Osteoblast (primary cell): ENCODE results near the gene TIGD3. TPM values are rescaled to one million over a fixed set of nuclear protein-coding genes. Genes with fewer than 3 reads are reported as not detected.

Source experiments
- DNase-seq: peaks from one replicate; pipeline ENCODE4 v3.0.0; 2011; ENCODE audit warnings: low spot score, mixed read lengths; ENCODE audit not compliant: insufficient read length; ENCODE audit errors: missing footprints
- H2AFZ ChIP-seq: 2 replicates; pipeline ENCODE4 v1.6.0; 2011; ENCODE audit warnings: mild to moderate bottlenecking, low read length
- H3K27ac ChIP-seq: 2 replicates; pipeline ENCODE4 v1.5.1; 2011; ENCODE audit warnings: mild to moderate bottlenecking, low read depth, low read length, moderate library complexity
- H3K27me3 ChIP-seq: 2 replicates; pipeline ENCODE4 v1.6.0; 2012; ENCODE audit warnings: mild to moderate bottlenecking, control low read depth, inconsistent platforms, low read length, moderate library complexity; ENCODE audit not compliant: insufficient read depth
- H3K36me3 ChIP-seq: 2 replicates; pipeline ENCODE4 v1.5.1; 2011; ENCODE audit warnings: mild to moderate bottlenecking, low read length, control low read depth, moderate library complexity; ENCODE audit not compliant: insufficient read depth
- H3K4me1 ChIP-seq: 2 replicates; pipeline ENCODE4 v1.5.1; 2011; ENCODE audit warnings: mild to moderate bottlenecking, low read length, control low read depth, moderate library complexity; ENCODE audit not compliant: insufficient read depth
- H3K4me2 ChIP-seq: 2 replicates; pipeline ENCODE4 v1.6.0; 2011; ENCODE audit warnings: mild to moderate bottlenecking, low read length; ENCODE audit not compliant: insufficient read depth
- H3K4me3 ChIP-seq: fragments of 200-600 bp; sonication (generic); 3 replicates; pipeline ENCODE4 v1.5.1; 2012; ENCODE audit warnings: mild to moderate bottlenecking, low read length, inconsistent platforms; ENCODE audit not compliant: insufficient read depth
- H3K79me2 ChIP-seq: 2 replicates; pipeline ENCODE4 v1.6.0; 2012; ENCODE audit warnings: mild to moderate bottlenecking, low read length, control low read depth, inconsistent platforms; ENCODE audit not compliant: insufficient read depth
- H3K9me3 ChIP-seq: 2 replicates; pipeline ENCODE4 v1.5.1; 2011; ENCODE audit warnings: low read depth, low read length, control low read depth
- H4K20me1 ChIP-seq: 2 replicates; pipeline ENCODE4 v1.6.0; 2012; ENCODE audit warnings: mild to moderate bottlenecking, low read length, control low read depth; ENCODE audit not compliant: insufficient read depth
- total RNA-seq: library from RNA; depleted of rRNA; stranded (reverse); fragments of >200 nt; gene quantifications from 2 replicates; pipeline ENCODE4 v1.2.3, GENCODE V29; 2012
- TF ChIP-seq, protein P1 (sequence below): IDR thresholded peaks from 2 replicates; pipeline ENCODE4 v1.5.1; 2011; ENCODE audit warnings: mild to moderate bottlenecking, low read depth, low read length, moderate library complexity; ENCODE audit errors: extremely low read depth

Gene TIGD3
- total RNA-seq, 1 donor, result not detected

DNA sequence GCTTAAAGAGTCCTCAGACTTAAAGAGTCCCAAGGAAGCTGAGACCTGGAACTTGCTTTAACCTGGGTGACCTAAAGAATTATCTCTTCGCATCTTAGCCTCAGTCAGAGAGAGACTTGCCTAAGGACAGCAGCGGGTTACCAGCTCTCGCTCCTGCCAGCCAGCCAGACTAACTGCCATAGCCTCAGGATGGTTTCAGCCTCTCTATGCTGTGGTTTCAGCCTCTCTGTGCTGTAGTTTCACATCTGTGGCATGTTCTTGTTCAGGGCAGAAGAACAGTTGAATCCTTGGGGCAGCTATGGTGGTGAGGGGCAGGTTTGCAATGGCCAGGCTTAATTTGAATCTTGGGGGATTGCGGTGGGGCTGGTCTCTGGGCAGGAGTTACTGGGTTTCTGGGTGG is 34.2 kb downstream of the TIGD3 start:
- Histone ChIP-seq H3K4me2 (peak overlapping the region; percentile 46), H2AFZ (no peak overlapping the region), H3K9me3 (no peaks in the 10 kb centered on the region), H3K27me3 (no peaks in the 10 kb centered on the region), H4K20me1 (peaks cover 12% of the 10 kb centered on the region), H3K4me3 (peak overlapping the region; percentile 19), H3K27ac (peak overlapping the region; percentile 21), H3K4me1 (peaks cover 36% of the 10 kb centered on the region), H3K36me3 (peaks cover 20% of the 10 kb centered on the region), H3K79me2 (peaks cover 81% of the 10 kb centered on the region)
- peak; percentile 79 for DNase-seq
- TF ChIP-seq, protein P1, sequence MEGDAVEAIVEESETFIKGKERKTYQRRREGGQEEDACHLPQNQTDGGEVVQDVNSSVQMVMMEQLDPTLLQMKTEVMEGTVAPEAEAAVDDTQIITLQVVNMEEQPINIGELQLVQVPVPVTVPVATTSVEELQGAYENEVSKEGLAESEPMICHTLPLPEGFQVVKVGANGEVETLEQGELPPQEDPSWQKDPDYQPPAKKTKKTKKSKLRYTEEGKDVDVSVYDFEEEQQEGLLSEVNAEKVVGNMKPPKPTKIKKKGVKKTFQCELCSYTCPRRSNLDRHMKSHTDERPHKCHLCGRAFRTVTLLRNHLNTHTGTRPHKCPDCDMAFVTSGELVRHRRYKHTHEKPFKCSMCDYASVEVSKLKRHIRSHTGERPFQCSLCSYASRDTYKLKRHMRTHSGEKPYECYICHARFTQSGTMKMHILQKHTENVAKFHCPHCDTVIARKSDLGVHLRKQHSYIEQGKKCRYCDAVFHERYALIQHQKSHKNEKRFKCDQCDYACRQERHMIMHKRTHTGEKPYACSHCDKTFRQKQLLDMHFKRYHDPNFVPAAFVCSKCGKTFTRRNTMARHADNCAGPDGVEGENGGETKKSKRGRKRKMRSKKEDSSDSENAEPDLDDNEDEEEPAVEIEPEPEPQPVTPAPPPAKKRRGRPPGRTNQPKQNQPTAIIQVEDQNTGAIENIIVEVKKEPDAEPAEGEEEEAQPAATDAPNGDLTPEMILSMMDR, result no peak

DNA sequence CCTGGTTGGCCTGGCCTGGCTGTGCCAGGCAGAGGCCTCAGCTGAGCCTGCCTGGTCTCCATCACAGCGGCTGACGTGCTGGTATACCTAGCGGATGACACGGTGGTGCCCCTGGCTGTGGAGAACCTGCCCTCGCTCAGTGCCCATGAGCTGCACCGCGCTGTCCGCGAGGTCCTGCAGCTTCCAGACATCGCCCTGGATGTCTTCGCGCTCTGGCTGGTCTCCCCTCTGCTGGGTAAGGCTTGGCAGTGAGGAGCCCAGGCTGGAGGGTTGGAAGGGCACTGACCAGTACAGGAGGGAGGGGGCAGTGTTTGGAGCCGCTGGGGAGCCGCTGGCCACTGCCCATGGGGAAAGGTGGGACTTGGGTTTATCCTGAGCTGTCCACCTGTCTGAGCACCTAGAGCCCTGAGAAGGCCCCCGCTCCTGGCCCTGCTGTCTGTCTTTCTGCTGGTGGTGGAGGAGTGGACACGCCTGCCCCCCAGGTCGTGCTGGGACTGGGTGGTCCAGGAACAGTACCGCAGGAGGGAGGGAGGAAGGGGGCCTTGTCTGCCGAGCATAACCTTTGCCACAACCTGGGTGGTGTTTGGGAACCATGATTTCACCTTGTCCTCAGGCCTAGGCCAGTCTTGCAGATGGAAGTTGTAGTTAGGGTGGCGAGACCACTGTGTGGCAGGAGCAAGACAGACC is 34.9 kb downstream of the TIGD3 start:
- Histone ChIP-seq H3K4me1 (peaks cover 36% of the 10 kb centered on the region), H3K4me2 (peak overlapping the region; percentile 60)

DNA sequence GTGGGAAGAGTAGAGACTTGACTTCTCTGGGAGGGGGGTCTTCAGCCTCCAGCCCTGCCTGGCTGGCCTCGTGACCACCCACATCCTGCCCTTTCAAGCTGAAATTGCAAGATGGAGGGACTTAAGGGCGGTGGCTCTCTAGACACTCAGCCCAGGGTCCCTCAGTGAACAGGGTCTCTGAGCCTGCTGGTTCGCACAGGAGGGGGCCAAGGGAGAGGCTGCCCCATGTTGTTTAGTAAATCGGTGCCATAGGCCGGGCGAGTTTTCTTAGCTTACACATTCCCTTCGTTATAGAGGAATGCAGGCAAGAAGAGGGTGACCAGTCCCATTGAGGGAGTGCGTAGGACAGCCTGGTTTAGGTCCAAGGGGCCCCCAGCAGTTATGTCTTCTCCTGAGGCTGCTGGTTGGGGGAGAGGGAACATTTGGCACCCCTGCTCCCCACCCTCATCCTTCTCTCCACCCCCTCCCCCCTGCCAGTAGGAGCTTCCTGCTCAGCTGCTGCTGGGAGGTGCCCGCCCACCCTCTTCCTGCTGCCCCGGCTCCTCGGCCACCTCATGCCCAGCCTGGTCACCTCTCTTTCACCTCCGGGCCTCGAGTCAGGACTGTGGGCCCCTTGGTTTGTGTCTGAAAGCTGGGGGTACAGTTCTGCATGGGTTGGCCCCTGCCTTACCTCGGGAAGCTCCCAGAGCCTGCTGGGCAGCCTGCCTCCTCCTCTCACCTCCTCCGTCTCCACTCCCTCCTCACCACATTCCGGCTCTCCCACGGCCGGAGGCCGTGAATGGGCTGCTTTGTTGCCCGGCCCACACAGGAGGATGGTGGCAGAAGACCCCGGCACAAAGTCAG is 35.8 kb downstream of the TIGD3 start:
- no peaks in the 10 kb centered on the region for H3K27me3 ChIP-seq
- peak overlapping the region; percentile 60 for H3K4me2 ChIP-seq
- H3K27ac ChIP-seq, result peak overlapping the region; percentile 61
- peaks cover 31% of the 10 kb centered on the region for H3K36me3 ChIP-seq
- peaks cover 12% of the 10 kb centered on the region for H4K20me1 ChIP-seq
- peak overlapping the region; percentile 42 for H3K4me3 ChIP-seq
- TF ChIP-seq, protein P1, result no peak
- H3K79me2 ChIP-seq, result peaks cover 84% of the 10 kb centered on the region
- H3K4me1 ChIP-seq, result peaks cover 36% of the 10 kb centered on the region
- H3K9me3 ChIP-seq, result no peaks in the 10 kb centered on the region
- peak; percentile 95 for DNase-seq
- no peak overlapping the region for H2AFZ ChIP-seq

More for the DNA sequence above, 34.9 kb downstream of the TIGD3 start:
- Histone ChIP-seq H4K20me1 (peaks cover 12% of the 10 kb centered on the region), H3K36me3 (peaks cover 27% of the 10 kb centered on the region), H3K79me2 (peaks cover 80% of the 10 kb centered on the region), H3K9me3 (no peaks in the 10 kb centered on the region), H3K27me3 (no peaks in the 10 kb centered on the region), H3K27ac (peak overlapping the region; percentile 61), H2AFZ (no peak overlapping the region), H3K4me3 (peak overlapping the region; percentile 19)
- TF ChIP-seq, protein P1, result no peak
- DNase-seq, result peak; percentile 38

DNA sequence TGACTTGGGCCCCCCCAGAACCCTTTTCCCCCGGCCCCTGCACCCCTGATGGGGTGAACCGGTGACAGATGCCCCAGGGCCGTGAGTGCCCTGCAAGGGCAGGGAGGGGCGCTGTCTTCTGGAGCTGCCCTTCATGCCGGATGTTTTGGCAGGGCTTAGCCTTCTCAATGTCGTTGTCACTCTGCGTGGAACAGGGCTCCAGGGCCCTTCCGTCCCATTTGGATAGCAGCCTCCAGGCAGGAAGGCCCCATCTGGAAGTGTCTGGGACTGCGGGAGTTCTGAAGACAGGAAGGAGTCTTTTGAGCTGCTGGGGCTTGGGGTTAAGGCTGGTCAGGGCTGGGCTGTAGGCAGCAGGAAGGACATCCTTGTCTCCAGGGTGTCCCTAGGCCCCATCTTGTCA is 36.4 kb downstream of the TIGD3 start:
- H4K20me1 ChIP-seq, result peaks cover 12% of the 10 kb centered on the region
- peaks cover 84% of the 10 kb centered on the region for H3K79me2 ChIP-seq
- H3K4me1 ChIP-seq, result peaks cover 36% of the 10 kb centered on the region
- H2AFZ ChIP-seq, result no peak overlapping the region
- peaks cover 37% of the 10 kb centered on the region for H3K36me3 ChIP-seq
- H3K4me3 ChIP-seq, result peak overlapping the region; percentile 42
- peak; percentile 95 for DNase-seq
- no peaks in the 10 kb centered on the region for H3K9me3 ChIP-seq
- TF ChIP-seq, protein P1, result no peak
- H3K4me2 ChIP-seq, result peak overlapping the region; percentile 60
- H3K27me3 ChIP-seq, result no peaks in the 10 kb centered on the region
- peak overlapping the region; percentile 51 for H3K27ac ChIP-seq
